ENCODE measurements around the gene ABCA2. TPM values are rescaled to one million over a fixed set of nuclear protein-coding genes. Genes with fewer than 3 reads are reported as not detected.

ABCA2 gene
- total RNA-seq, 1 experiment from 2014 or later, result 22.4 TPM

GRCh38 chr9:136960212-136960937 is 67.7 kb downstream of the ABCA2 start:
- H4K91ac ChIP-seq (ENCODE audit: insufficient read length, low read depth, low read length), result no peak overlapping the region
- H3K4me1 ChIP-seq (ENCODE audit: insufficient read depth, low read length), result no peaks in the 10 kb centered on the region
- H3K9ac ChIP-seq (ENCODE audit: extremely low read depth, insufficient read length, low read length), result no peak overlapping the region
- H4K20me1 ChIP-seq (ENCODE audit: control insufficient read depth, insufficient read depth, insufficient read length), result peaks cover 2% of the 10 kb centered on the region
- Mint-ChIP-seq H3K9me3 (peaks cover 6% of the 10 kb centered on the region in 2 experiments; a peak in 4 of 5 replicates), H3K4me3 (no peak overlapping the region), H3K27ac (no peak overlapping the region), H3K36me3 (ENCODE audit: insufficient read depth in 1 of 3, low read depth in 3 of 3) (no peaks in the 10 kb centered on the region; a peak in 1 of 7 replicates), H3K4me1 (0 out of 4 replicates have a peak, but pooled peaks cover 0 to 5% of the 10 kb centered on the region in 2 experiments), H3K27me3 (ENCODE audit: low read depth) (peaks cover 12% of the 10 kb centered on the region)
- H2BK120ac ChIP-seq (ENCODE audit: low read depth, low read length, poor library complexity, severe bottlenecking), result no peak overlapping the region
- H2BK15ac ChIP-seq (ENCODE audit: low read depth, low read length), result no peak overlapping the region
- no peak overlapping the region for H4K8ac ChIP-seq (replicated peaks; ENCODE audit: insufficient read length, low read depth, low read length)
- H2BK5ac ChIP-seq (ENCODE audit: insufficient read length, low read length), result no peak overlapping the region
- H2AFZ ChIP-seq (ENCODE audit: low read length), result no peak overlapping the region
- no peak overlapping the region for H3K18ac ChIP-seq (ENCODE audit: insufficient read length, low read depth, low read length)
- H3K14ac ChIP-seq (ENCODE audit: insufficient read depth, low read length), result no peak overlapping the region
- no peak for DNase-seq
- TF ChIP-seq, protein P1, sequence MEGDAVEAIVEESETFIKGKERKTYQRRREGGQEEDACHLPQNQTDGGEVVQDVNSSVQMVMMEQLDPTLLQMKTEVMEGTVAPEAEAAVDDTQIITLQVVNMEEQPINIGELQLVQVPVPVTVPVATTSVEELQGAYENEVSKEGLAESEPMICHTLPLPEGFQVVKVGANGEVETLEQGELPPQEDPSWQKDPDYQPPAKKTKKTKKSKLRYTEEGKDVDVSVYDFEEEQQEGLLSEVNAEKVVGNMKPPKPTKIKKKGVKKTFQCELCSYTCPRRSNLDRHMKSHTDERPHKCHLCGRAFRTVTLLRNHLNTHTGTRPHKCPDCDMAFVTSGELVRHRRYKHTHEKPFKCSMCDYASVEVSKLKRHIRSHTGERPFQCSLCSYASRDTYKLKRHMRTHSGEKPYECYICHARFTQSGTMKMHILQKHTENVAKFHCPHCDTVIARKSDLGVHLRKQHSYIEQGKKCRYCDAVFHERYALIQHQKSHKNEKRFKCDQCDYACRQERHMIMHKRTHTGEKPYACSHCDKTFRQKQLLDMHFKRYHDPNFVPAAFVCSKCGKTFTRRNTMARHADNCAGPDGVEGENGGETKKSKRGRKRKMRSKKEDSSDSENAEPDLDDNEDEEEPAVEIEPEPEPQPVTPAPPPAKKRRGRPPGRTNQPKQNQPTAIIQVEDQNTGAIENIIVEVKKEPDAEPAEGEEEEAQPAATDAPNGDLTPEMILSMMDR (conservative IDR thresholded peaks at IDR 0.05), result no peak
- no peaks in the 10 kb centered on the region for H3K79me2 ChIP-seq (ENCODE audit: insufficient read depth, low read length)
- H3K27ac ChIP-seq (ENCODE audit: insufficient read length, low read depth, low read length), result no peak overlapping the region
- no peak overlapping the region for H3K4me2 ChIP-seq (ENCODE audit: insufficient read depth, insufficient read length, low read length)
- H3K23ac ChIP-seq (ENCODE audit: insufficient read length, low read depth, low read length), result no peak overlapping the region
- H3K27me3 ChIP-seq (ENCODE audit: insufficient read depth, low read length), result no peaks in the 10 kb centered on the region
- H3K9me3 ChIP-seq (ENCODE audit: control insufficient read depth, low read depth, low read length), result no peaks in the 10 kb centered on the region
- no peak overlapping the region for H3K4ac ChIP-seq (ENCODE audit: low read depth, low read length)
- no peak overlapping the region for H4K5ac ChIP-seq (ENCODE audit: insufficient read length, low read depth, low read length)
- H3K79me1 ChIP-seq (ENCODE audit: insufficient read depth, low read depth, low read length, poor library complexity, severe bottlenecking), result no peaks in the 10 kb centered on the region
- no peak overlapping the region for H2BK12ac ChIP-seq (ENCODE audit: insufficient read length, low read depth, low read length)
- WGBS (ENCODE audit: extremely low coverage, insufficient read length, low lambda C conversion rate), result no CpG with 5 or more reads among the region's 19 CpGs
- no peak overlapping the region for H2AK5ac ChIP-seq (ENCODE audit: insufficient read length, low read length)
- no peak overlapping the region for H3T11ph ChIP-seq (ENCODE audit: low read length)
- H3K56ac ChIP-seq (ENCODE audit: insufficient read length, low read depth, low read length), result no peak overlapping the region
- no peak overlapping the region for H2BK20ac ChIP-seq (ENCODE audit: low read depth, low read length, poor library complexity, severe bottlenecking)
- H3K23me2 ChIP-seq (ENCODE audit: insufficient read length, low read depth, low read length, poor library complexity, severe bottlenecking), result no peaks in the 10 kb centered on the region

Data from H9 (cell line).